Measurements from ENCODE around the gene BEND6. TPM values are rescaled to one million over a fixed set of nuclear protein-coding genes. Genes with fewer than 3 reads are reported as not detected.

Gene BEND6
- total RNA-seq, 3 donors from 2014 or later (not counting 1 experiment from before 2014, with no cell fraction given), result not detected

GRCh38 chr6:56909115-56909907 lies 45.6 kb upstream of the BEND6 start:
- Histone ChIP-seq H3K9me3 (ENCODE audit: control insufficient read depth, insufficient read depth, low read length) (no peaks in the 10 kb centered on the region), H3K4me3 (ENCODE audit: low read length) (no peak overlapping the region), H3K27me3 (ENCODE audit: control insufficient read depth, insufficient read depth, low read length) (no peaks in the 10 kb centered on the region), H3K36me3 (ENCODE audit: control insufficient read depth, insufficient read depth, low read length) (no peaks in the 10 kb centered on the region), H3K27ac (ENCODE audit: low read length) (no peak overlapping the region), H3K4me1 (ENCODE audit: control insufficient read depth, insufficient read depth, low read length) (peaks cover 4% of the 10 kb centered on the region)
- Mint-ChIP-seq H3K4me3 (no peak overlapping the region), H3K9me3 (no peaks in the 10 kb centered on the region), H3K4me1 (no peaks in the 10 kb centered on the region), H3K36me3 (no peaks in the 10 kb centered on the region), H3K27me3 (ENCODE audit: low read depth in 2 of 2) (peaks cover 0 to 22% of the 10 kb centered on the region in 2 donors), H3K27ac (no peak overlapping the region)
- DNase-seq (no peak), ATAC-seq (no peak)
- no peak for TF ChIP-seq CTCF (IDR thresholded peaks at IDR 0.05)
- intact Hi-C loops (cut with micrococcal nuclease), result no loop called here
- 69% methylated on average over 2 of the region's 4 CpGs for WGBS (ENCODE audit: insufficient coverage)

DNA sequence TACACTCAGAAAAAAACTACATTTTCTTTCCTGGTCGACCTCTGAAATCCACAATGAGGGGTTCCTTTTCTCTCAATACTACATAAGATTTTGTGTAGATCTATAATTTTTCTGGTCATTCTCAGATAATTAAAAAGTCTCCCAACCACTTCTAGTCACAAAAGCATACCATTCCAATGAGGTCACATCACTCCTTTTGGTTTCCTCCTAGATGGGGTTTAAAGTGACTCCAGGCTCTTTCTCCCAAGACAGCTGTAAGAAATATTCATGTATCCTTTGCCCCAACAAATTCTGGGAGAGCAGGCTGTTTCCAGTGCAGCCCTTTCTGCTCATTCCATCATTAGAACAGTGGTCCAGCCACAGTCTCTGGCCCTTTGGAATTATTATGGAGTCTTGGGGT lies 43.1 kb upstream of the BEND6 start:
- no peak overlapping the region for H3K27ac ChIP-seq (ENCODE audit: low read length)
- no peaks in the 10 kb centered on the region for H3K36me3 ChIP-seq (ENCODE audit: control insufficient read depth, insufficient read depth, low read length)
- peaks cover 3% of the 10 kb centered on the region for H3K4me1 ChIP-seq (ENCODE audit: control insufficient read depth, insufficient read depth, low read length)
- Mint-ChIP-seq H3K4me1 (no peaks in the 10 kb centered on the region), H3K27ac (no peak overlapping the region), H3K4me3 (no peak overlapping the region), H3K27me3 (ENCODE audit: low read depth in 2 of 2) (peaks cover 0 to 10% of the 10 kb centered on the region in 2 donors), H3K9me3 (no peaks in the 10 kb centered on the region), H3K36me3 (no peaks in the 10 kb centered on the region)
- H3K9me3 ChIP-seq (ENCODE audit: control insufficient read depth, insufficient read depth, low read length), result no peaks in the 10 kb centered on the region
- intact Hi-C loops (cut with micrococcal nuclease), result no loop called here
- H3K27me3 ChIP-seq (ENCODE audit: control insufficient read depth, insufficient read depth, low read length), result no peaks in the 10 kb centered on the region
- WGBS (ENCODE audit: insufficient coverage), result no CpG with 5 or more reads among the region's 1 CpG
- no peak overlapping the region for H3K4me3 ChIP-seq (ENCODE audit: low read length)
- TF ChIP-seq CTCF (IDR thresholded peaks at IDR 0.05), result no peak
- ATAC-seq, result no peak
- no peak for DNase-seq

DNA sequence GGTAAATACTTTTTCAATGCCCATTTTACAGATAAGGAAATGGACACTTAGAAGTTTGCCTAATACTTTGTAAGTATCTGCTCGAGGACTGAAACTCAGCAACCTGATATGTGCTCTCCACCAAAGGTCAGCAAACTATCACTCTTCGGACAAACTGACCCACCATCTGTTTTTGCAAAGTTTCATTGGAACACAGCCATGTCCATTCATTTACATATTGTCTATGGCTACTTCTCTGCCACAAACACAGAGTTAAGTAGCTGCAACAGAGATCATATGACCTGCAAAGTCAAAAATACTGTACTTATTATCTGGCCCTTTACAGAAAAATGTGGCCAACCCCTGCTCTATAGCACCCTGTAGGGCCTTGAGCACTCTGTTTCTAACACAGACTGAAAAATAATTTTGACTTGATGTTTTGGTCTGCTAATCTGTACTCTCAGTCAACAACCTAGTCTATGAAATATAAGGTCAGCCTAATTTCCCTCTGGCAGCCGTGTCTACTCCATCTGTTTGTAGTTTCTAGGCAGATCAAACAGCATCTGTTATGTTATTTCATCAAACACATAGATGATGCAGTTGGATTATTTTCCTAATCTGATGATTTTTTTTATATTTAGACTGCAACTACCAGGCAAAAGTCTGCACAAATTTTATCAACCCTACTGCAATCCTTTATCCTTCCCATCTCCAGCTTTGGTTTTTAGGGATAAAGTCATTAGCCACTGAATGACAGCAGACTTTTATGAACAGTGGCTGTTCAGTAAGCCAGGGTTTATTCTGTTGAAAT lies 41.4 kb upstream of the BEND6 start:
- intact Hi-C loops (cut with micrococcal nuclease), result no loop called here
- Mint-ChIP-seq H3K4me3 (no peak overlapping the region), H3K36me3 (no peaks in the 10 kb centered on the region), H3K27ac (no peak overlapping the region), H3K9me3 (no peaks in the 10 kb centered on the region), H3K4me1 (no peaks in the 10 kb centered on the region), H3K27me3 (ENCODE audit: low read depth in 2 of 2) (peaks cover 0 to 7% of the 10 kb centered on the region in 2 donors)
- Histone ChIP-seq H3K27ac (ENCODE audit: low read length) (no peak overlapping the region), H3K36me3 (ENCODE audit: control insufficient read depth, insufficient read depth, low read length) (no peaks in the 10 kb centered on the region), H3K27me3 (ENCODE audit: control insufficient read depth, insufficient read depth, low read length) (no peaks in the 10 kb centered on the region), H3K9me3 (ENCODE audit: control insufficient read depth, insufficient read depth, low read length) (no peaks in the 10 kb centered on the region), H3K4me1 (ENCODE audit: control insufficient read depth, insufficient read depth, low read length) (peaks cover 3% of the 10 kb centered on the region), H3K4me3 (ENCODE audit: low read length) (no peak overlapping the region)
- DNase-seq (no peak), ATAC-seq (no peak)
- no peak for TF ChIP-seq CTCF (IDR thresholded peaks at IDR 0.05)
- 51% methylated on average over 3 of the region's 3 CpGs for WGBS (ENCODE audit: insufficient coverage)

Measured in natural killer cell (primary cell).